ENCODE data around the gene CNTNAP5.

CNTNAP5 gene

DNA sequence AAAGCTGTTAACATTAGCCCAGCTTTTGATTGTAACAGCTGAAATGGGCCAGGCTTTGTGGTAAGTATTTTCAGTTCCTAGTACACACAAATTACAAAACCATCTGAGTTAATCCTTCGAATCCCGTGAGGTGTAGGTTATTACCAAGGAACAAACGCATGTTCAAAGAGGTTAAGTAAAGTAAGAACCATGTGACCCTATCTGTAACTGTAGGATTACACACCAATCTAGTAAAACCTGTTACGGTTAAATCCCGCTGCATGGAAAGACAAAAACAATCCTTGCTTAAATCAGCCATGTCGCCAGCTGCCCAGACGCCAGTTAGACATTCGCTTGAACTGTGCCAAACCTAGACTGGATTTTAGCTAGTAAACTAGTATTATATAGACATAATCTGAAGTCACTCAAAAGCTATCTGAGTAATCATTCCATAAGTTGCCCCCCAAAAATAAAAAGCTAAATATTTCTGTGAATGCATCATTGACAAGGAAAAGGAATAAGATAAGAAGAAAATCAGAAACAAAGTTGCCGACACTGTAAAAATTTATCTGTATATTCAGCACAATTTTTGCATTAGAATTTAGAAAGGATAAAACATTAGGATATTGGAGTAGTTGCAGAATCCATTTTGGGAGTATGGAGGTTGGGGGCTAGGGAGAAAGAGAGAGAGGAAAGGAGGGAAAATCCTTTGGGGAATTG, 638.0 kb downstream of the CNTNAP5 start:
- in situ Hi-C loops (cut with HindIII; ENCODE audit: low pct_ligation_motif_present, low sequenced_read_pairs): no loop called here
- H3K4me3 ChIP-seq (ENCODE audit: low read depth, low read length): no peak overlapping the region
- TF ChIP-seq, protein P1, sequence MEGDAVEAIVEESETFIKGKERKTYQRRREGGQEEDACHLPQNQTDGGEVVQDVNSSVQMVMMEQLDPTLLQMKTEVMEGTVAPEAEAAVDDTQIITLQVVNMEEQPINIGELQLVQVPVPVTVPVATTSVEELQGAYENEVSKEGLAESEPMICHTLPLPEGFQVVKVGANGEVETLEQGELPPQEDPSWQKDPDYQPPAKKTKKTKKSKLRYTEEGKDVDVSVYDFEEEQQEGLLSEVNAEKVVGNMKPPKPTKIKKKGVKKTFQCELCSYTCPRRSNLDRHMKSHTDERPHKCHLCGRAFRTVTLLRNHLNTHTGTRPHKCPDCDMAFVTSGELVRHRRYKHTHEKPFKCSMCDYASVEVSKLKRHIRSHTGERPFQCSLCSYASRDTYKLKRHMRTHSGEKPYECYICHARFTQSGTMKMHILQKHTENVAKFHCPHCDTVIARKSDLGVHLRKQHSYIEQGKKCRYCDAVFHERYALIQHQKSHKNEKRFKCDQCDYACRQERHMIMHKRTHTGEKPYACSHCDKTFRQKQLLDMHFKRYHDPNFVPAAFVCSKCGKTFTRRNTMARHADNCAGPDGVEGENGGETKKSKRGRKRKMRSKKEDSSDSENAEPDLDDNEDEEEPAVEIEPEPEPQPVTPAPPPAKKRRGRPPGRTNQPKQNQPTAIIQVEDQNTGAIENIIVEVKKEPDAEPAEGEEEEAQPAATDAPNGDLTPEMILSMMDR (IDR thresholded peaks at IDR 0.05; ENCODE audit: low read depth, low read length, missing control alignments): no peak
- no peaks in the 10 kb centered on the region for H3K27me3 ChIP-seq (replicated peaks)
- no peak for DNase-seq
- H3K36me3 ChIP-seq (replicated peaks): no peaks in the 10 kb centered on the region
- H3K27ac ChIP-seq: no peak overlapping the region

DNA sequence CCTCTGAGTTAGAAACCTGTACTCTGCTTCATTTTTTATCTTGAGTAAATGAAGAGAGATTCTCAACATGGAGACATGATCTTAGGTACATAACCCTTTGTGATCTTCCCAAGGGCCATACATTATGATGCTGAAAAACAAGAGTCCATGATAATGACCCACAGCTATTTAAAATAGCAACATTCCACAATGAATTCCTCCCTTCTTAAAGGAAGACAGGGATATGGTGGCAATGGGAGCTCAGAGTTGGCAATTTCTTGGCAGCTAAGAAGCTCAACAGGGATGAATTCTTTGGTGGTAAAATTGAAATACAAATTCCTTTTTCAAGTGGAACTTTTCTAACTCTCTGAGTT, 638.5 kb downstream of the CNTNAP5 start:
- TF ChIP-seq, protein P1 (IDR thresholded peaks at IDR 0.05; ENCODE audit: low read depth, low read length, missing control alignments): no peak
- in situ Hi-C loops (cut with HindIII; ENCODE audit: low pct_ligation_motif_present, low sequenced_read_pairs): no loop called here
- no peak overlapping the region for H3K4me3 ChIP-seq (ENCODE audit: low read depth, low read length)
- no peaks in the 10 kb centered on the region for H3K27me3 ChIP-seq (replicated peaks)
- no peaks in the 10 kb centered on the region for H3K36me3 ChIP-seq (replicated peaks)
- no peak for DNase-seq
- no peak overlapping the region for H3K27ac ChIP-seq

DNA sequence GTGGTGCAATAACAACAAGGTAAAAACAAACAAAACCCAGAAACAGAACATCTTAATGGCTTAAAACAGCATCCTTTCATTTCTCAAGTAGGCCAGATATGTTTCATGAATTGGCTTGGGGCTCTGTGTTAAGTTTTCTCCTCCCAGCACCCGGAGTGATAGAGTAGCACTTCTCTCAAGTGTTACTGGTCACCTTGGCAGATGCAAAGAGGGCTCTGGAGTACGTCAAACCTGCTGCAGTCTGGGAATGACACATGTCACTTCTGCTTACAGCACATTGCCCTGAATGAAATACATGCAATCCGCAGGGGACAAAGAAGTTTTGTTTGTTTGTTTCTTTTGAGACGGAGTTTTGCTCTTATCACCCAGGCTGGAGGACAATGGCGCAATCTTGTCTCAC, 639.3 kb downstream of the CNTNAP5 start:
- in situ Hi-C loops (cut with HindIII; ENCODE audit: low pct_ligation_motif_present, low sequenced_read_pairs): no loop called here
- Histone ChIP-seq H3K27me3 (replicated peaks) (no peaks in the 10 kb centered on the region), H3K27ac (no peak overlapping the region), H3K36me3 (replicated peaks) (no peaks in the 10 kb centered on the region), H3K4me3 (ENCODE audit: low read depth, low read length) (no peak overlapping the region)
- DNase-seq: no peak
- TF ChIP-seq, protein P1 (IDR thresholded peaks at IDR 0.05; ENCODE audit: low read depth, low read length, missing control alignments): no peak

DNA sequence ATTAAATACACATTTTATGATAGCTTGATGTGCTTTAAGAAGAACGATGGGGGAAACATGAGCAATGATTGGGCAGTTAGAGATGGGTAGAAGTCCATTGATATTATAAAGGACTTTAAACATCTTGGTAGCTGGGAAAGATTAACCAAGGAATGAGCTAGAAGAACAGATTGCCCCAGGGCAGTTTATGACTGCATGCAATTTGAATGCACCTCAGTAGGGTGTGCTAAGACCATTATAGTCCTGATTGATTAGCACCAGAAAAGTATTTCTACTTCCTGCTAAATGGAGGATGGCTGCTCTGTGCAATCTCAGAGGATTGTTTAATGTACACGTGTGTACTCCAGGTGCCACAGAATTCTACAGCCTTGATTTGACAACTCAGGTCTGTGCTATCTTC, 641.9 kb downstream of the CNTNAP5 start:
- H3K27me3 ChIP-seq (replicated peaks): no peaks in the 10 kb centered on the region
- in situ Hi-C loops (cut with HindIII; ENCODE audit: low pct_ligation_motif_present, low sequenced_read_pairs): no loop called here
- TF ChIP-seq, protein P1 (IDR thresholded peaks at IDR 0.05; ENCODE audit: low read depth, low read length, missing control alignments): no peak
- no peak overlapping the region for H3K4me3 ChIP-seq (ENCODE audit: low read depth, low read length)
- H3K36me3 ChIP-seq (replicated peaks): no peaks in the 10 kb centered on the region
- no peak for DNase-seq
- H3K27ac ChIP-seq: no peak overlapping the region

DNA sequence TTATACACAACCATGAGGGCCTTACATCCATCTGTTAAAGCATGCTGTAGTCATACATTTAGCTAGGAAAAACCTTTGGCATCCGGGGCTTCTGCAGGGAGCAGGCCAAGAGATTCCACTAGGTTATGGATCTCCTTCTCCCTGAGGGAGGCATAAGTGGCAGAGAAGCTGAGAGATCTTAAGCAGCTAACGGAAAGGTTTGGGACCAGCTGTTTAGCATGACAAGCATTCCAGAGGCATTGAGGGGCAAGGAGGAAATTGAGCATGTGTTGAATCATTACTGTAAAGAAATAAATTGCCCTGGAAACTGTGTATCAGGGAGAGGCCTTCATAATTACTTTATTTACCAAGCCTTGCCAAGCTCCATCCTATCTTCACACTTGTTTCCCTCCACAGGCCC, 643.1 kb downstream of the CNTNAP5 start:
- in situ Hi-C loops (cut with HindIII; ENCODE audit: low pct_ligation_motif_present, low sequenced_read_pairs): no loop called here
- Histone ChIP-seq H3K27ac (no peak overlapping the region), H3K27me3 (replicated peaks) (no peaks in the 10 kb centered on the region), H3K4me3 (ENCODE audit: low read depth, low read length) (no peak overlapping the region), H3K36me3 (replicated peaks) (no peaks in the 10 kb centered on the region)
- no peak for DNase-seq
- TF ChIP-seq, protein P1 (IDR thresholded peaks at IDR 0.05; ENCODE audit: low read depth, low read length, missing control alignments): no peak

DNA sequence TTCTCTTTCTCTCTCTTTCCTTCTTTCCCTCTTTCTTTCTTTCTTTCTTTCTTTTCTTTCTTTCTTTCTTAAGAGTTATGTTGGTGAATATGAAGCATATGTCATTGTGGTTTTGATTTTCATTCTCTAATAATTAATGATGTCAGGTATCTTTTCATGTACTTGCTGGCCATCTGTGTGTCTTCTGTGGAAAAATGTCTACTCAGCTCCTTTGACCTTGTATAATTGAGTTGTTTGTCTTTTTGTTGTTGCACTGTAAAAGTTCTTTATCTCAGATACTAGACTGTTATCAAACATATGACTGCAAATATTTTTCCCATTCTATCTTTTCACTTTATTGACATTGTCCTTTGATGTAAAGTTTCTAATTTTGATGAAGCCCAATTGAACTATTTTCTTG, 645.1 kb downstream of the CNTNAP5 start:
- Histone ChIP-seq H3K27me3 (replicated peaks) (no peaks in the 10 kb centered on the region), H3K4me3 (ENCODE audit: low read depth, low read length) (no peak overlapping the region), H3K36me3 (replicated peaks) (no peaks in the 10 kb centered on the region), H3K27ac (no peak overlapping the region)
- in situ Hi-C loops (cut with HindIII; ENCODE audit: low pct_ligation_motif_present, low sequenced_read_pairs): no loop called here
- DNase-seq: no peak
- TF ChIP-seq, protein P1 (IDR thresholded peaks at IDR 0.05; ENCODE audit: low read depth, low read length, missing control alignments): no peak

All from brain microvascular endothelial cell (primary cell).